Brain pericyte (primary cell): ENCODE results near the gene HSP90AA1.
A peak's percentile ranks its signal among the peaks of the same experiment; 100 is the strongest.
"Not testable (repeated sequence)": the region's sequence is repeated elsewhere in the genome, so short reads cannot be mapped to it uniquely, and the experiment has no call there.

Source experiments
- DNase-seq: peaks from one replicate; pipeline ENCODE4 v3.0.0-alpha.2; 2012; ENCODE audit warnings: low read depth, low spot score

Gene HSP90AA1

DNA sequence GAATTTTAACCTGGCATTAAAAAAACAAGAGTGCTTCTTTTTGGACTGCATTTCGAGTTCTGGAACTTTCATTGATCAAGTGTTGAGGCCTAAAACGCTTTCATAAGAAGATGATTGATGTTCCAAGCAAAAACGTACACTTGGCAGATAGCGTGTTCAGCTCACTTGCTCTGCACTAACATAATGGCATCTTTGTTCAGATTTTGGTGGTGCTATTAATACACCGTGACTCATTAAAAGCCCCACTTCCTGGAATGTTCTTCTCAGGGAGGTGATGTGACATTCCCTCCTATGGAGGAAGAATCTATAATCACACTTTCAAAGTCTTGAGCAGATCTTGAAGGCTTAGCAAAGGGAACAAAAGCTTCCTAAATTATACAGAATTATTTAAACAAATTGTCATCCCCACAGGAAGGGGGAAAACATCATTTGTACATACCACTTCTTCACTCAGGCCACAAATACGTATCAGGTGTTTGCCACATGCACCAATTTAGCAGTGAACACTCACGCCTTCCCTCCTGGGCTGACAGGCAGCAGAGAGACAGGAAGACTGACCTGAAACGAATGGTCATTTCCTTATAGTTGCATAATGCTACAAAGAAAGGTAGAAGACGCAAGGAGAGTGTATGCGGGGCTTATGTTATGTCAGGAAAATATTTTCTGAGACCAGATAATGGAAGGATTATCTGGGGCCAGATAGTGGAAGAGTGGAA lies 15.4 kb downstream of the HSP90AA1 start:
- no peak for DNase-seq

DNA sequence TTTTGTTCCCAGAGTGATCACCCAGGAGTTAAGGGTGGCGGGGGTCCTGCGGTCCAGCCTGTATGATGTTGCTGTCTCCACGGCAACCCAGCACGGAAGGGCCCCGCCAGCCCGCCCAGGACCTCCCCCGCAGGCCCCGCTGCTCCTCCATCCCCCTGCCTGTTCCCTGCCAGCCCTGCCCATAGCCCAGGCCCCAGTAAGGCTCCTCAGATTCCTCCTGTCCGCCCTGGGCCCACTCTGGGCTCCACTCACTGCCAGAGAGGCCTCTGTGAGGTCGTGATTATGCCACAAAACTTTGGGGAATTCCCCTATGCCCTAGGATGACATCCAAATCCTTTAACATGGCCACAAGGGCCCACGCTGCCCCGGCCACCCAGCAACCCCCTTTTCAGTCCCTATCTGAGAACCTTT lies 20.8 kb downstream of the HSP90AA1 start:
- no peak for DNase-seq

GRCh38 chr14:102064590-102064989 lies 22.3 kb downstream of the HSP90AA1 start:
- not testable (repeated sequence) for DNase-seq

DNA sequence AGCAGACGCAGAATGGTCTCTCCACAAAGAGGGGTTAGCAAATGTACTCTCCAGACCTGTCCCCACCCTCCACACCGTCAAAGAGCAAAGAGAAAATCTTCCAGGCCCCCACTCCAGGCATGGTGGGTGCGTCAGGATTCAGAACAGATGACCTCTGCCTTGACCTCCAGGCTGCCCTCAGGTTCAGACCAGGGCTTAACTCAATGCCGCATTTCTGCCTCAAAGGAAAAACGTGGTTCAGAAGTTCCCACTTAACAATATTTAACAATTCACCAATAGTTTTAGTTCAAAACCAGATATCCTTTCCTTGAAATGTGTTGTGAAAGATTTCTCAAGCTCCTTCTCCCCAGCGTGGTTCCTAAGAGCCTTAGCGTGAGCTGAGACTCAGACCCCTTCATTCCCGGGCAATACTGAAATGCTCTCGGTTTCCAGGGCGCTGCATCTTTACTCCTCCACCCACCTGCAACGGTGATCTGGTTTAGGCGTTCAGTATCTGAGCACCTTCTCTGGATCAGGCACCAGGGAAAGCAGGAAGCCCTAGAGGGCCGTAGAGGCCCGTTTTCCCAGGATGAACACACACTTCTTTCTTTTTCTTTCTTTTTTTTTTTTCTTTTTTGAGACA lies 22.9 kb downstream of the HSP90AA1 start:
- no peak for DNase-seq

- DNase-seq, result peak; percentile 45
These were observed 23.6 kb downstream of the HSP90AA1 start for GRCh38 chr14:102063109-102063807.

GRCh38 chr14:102058961-102059360 lies 27.9 kb downstream of the HSP90AA1 start:
- no peak for DNase-seq

DNA sequence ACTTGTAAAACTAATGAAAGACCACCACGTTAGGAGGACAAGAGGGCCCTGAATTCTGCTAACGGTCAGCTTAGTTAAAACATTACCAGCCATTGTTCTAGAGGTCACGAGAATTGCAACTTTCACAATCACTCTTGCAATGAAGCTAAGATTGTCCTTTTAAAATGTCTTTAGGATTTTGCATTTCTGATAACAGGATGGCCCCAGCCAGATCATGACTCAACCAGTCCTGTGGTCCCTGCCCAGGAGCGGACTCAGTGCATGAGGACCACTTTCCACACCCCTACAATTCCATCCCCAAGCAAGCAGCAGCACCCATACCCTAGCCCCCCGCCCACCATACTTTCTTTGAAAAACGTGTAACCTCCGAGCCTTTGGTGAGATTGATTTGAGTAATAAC lies 28.7 kb downstream of the HSP90AA1 start:
- DNase-seq, result no peak

- DNase-seq, result no peak
These were observed 29.2 kb downstream of the HSP90AA1 start for GRCh38 chr14:102057480-102058114.

DNA sequence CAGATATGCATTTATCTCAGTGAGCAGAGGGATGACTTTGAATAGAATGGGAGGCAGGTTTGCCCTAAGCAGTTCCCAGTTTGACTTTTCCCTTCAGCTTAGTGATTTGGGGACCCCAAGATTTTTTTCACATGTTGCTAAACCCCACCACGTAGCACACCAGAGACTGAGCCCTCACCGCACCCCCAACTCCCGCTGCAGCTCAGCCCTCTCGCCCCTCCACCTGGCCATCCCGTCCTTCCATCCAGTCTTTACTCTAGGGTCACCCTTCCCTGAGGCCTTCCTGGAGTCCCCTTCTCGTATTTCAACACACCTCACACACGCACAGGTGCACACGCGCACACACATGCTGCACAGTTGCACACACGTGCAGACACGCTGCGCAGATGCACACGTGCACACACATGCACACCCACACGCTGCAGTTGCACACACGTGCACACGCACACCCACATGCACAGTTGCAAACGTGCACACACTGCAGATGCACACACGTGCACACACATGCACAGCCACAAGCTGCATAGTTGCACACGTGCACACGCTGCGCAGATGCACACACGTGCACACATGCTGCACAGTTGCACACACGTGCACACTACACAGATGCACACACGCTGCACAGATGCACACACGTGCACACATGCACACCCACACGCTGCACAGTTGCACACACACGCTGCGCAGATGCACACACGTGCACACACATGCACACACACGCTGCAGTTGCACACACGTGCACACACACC lies 30.0 kb downstream of the HSP90AA1 start:
- no peak for DNase-seq

DNA sequence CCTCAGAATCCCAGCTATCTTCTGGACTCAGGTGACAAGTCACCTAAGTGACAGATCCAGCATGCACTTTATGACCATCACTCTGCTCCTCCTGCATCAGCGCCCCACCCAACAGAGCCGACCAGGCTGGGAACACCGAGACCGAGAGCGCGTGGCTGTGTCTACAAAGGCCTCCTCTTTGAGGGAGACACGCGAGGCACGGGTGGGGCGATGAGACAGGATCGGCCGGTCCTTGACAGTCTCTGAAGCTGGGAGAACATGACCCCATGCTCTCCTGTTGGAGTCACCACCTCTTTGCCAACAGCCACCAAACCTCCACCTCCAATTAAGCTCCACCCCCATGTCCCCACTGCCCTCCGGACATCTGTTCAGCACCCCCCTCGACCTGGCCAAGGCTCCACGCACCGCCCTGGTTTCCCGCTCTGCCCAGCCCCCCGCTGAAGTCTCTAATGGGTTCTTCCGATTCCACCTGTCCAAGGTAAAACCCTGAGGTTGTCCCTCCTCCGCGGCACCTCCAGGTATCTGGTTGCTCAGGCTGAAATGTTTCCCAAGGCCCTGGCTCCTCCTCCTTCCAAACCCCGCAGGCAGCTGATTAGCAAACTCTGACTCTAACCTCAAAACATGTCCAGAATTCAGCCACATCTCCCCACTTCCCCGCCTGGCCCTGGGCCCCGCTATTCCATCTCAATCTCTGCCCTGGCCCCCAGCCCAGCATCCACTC lies 31.5 kb downstream of the HSP90AA1 start:
- DNase-seq, result no peak

DNA sequence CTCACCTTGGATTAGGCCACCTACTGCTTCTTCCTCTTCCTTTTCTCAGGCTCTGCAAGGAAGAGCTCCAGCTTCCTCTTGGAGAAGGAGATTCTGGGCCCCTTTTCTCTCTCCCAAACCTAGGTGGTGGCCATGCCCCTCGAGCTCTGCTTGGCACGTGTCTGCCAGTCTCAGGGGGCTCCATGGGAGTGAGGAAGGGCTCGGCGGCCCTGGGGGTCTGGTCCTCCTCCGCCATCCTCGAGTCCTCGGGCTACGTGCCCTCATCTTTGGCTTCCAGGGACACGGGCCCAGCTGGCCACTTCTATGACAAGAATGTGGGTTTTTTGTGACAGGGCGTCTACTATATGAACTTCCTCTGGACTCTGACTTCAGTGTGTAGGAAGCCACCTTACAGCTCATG lies 34.3 kb downstream of the HSP90AA1 start:
- DNase-seq, result no peak

DNA sequence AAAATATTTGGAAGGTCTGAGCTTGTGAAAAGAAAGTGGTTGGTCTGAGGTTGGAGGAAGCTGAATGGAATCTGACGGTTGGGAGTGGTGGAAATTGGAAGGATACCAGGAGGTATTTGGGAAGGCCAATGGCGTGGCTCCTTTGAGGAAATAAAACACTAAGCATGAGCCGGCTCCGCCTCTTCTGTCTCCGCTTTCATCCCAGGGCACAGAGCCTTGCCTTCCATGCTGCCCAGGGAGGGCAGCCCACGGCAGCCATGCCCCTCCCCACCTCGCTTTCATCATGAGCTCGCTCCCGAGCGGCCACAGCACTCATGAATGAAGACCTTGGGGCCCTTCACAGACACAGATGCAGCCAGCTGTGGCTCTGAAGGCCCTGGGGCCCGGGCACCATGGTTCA lies 36.2 kb downstream of the HSP90AA1 start:
- DNase-seq, result no peak

- DNase-seq, result no peak
These were observed 36.8 kb downstream of the HSP90AA1 start for GRCh38 chr14:102050026-102050405.

GRCh38 chr14:102049258-102050025 lies 37.4 kb downstream of the HSP90AA1 start:
- DNase-seq, result no peak

- DNase-seq, result no peak
These were observed 38.9 kb downstream of the HSP90AA1 start for GRCh38 chr14:102047808-102048540.

- DNase-seq, result no peak
These were observed 40.2 kb downstream of the HSP90AA1 start for GRCh38 chr14:102046337-102047278.

- DNase-seq, result no peak
These were observed 42.3 kb downstream of the HSP90AA1 start for GRCh38 chr14:102044566-102044965.

DNA sequence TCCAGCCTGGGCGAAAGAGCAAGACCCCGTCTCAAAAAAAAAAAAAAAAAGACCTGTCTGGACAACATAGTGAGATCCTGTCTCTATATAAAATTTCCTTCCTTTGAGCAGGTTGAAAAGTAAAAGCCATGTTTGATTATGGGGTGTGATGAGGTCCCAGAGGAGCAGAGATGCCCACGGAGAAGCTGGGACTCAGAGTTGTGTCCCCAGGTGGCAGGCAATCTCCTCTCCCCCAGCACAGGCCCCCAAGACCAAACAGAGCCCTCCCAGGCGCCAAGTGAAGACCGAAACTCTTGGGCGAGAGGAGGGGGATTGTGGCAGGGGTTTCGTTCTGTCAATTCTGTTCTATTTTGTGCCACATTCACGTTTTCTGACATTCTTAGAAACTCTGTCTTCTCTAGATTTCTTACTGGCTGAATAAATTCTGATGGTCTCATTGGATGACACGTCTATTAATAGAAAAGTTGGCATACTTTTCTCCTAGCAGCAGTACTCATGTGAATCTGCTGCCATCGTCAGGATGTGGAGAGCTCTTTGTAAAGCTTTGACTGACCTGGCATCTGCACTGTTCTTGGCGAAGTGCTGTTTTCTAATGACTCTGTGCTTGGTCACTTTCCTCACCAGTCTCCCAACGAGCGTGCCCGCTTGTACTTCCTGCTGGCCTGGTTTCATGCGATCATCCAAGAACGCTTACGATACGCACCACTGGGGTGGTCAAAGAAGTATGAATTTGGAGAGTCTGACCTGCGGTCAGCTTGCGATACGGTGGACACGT lies 43.4 kb downstream of the HSP90AA1 start:
- no peak for DNase-seq
